ENCODE data around the gene ANO1. TPM values are rescaled to one million over a fixed set of nuclear protein-coding genes. Genes with fewer than 3 reads are reported as not detected.

ANO1 gene
- total and polyA plus RNA-seq, 2 donors (not counting 1 experiment from before 2014, with no cell fraction given) = not detected

DNA sequence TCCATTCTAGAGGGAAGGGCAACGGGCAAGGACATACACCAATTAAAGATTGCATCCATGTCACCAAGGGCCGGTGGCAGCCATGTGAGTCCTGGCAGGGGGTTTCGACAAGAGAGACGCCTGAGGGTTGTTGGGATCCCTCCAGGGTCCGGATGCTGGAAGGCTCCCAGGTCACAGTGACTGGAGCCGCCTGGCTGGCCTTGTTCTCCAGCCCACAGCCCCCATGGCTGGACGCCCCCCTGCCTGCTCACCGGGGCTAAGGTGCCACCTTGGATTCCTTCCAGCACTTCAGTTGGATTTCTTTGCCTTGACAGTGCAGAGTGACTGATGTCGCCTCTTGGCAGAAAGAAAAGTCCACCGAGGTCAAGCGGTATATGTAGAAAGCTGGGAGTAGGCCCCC, 42.6 kb downstream of the ANO1 start:
- no peaks in the 10 kb centered on the region for H3K9me3 ChIP-seq (ENCODE audit: control extremely low read depth in 1 of 3, control insufficient read depth in 2 of 3, insufficient read depth in 1 of 3, low read length in 2 of 3)
- WGBS (ENCODE audit: insufficient coverage) = 81% methylated on average over 11 of the region's 11 CpGs

DNA sequence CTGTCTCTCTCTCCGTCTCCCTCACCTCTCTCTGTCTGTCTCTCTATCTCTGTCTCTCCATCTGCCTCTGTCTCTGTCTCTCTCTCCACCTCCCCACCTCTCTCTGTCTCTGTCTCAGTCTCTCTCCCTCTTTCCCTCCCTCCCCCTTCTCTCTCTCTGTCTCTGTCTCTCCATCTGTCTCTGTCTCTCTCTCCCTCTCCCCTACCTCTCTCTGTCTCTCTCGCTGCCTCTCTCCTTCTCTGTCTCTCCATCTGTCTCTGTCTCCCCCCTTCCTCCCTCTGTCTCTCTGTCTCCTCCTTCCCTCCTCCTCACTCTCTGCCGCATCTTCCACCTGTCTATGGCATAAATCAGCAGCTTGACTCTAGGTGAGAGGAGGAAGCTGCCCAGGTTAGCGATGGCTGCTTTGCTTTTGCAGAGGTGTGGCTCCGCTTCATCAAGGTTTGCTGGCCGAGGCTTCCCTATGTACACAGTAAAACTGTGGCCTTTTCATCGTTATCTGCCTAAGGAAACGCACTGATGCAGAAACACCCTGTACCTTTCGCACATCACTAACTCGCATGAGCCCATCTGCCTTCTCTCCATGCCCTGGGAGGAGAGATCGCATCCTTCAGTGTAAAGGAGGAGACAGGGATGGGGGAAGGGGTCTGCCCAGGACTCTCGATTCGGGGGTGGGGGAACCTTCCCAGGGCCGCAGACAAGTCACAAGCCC, 44.5 kb downstream of the ANO1 start:
- DNase-seq (no peak), ATAC-seq (ENCODE audit: low read depth) (no peak)
- Histone ChIP-seq H3K27me3 (replicated peaks in 1 of 4; ENCODE audit: control extremely low read depth in 1 of 4, control insufficient read depth in 3 of 4, insufficient read depth in 4 of 4, low read length in 3 of 4) (no peaks in the 10 kb centered on the region), H3K36me3 (replicated peaks in 1 of 2; ENCODE audit: control extremely low read depth in 1 of 2, control insufficient read depth in 1 of 2, extremely low read depth in 1 of 2, insufficient read depth in 2 of 2, low read length in 1 of 2) (no peaks in the 10 kb centered on the region), H3K4me2 (replicated peaks; ENCODE audit: low read depth, low read length, poor library complexity, severe bottlenecking) (no peak overlapping the region), H3K9me3 (ENCODE audit: control extremely low read depth in 1 of 3, control insufficient read depth in 2 of 3, insufficient read depth in 1 of 3, low read length in 2 of 3) (no peaks in the 10 kb centered on the region), H3K9ac (ENCODE audit: low read length) (no peak overlapping the region), H4K20me1 (ENCODE audit: control insufficient read depth, insufficient read depth, low read length, poor library complexity, severe bottlenecking) (no peaks in the 10 kb centered on the region), H3K4me3 (ENCODE audit: control extremely low read depth in 1 of 5, extremely low read depth in 1 of 5, insufficient read depth in 1 of 5, low read depth in 2 of 5, low read length in 4 of 5) (no peak overlapping the region), H3K79me2 (ENCODE audit: control insufficient read depth, insufficient read depth, low read length) (no peaks in the 10 kb centered on the region), H2AFZ (ENCODE audit: insufficient read depth, low read depth, low read length, poor library complexity, severe bottlenecking) (no peak overlapping the region), H3K4me1 (ENCODE audit: control insufficient read depth in 2 of 2, insufficient read depth in 2 of 2, low read length in 2 of 2) (no peaks in the 10 kb centered on the region), H3K27ac (ENCODE audit: low read length in 2 of 2) (no peak overlapping the region)
- intact Hi-C loops (cut with micrococcal nuclease) = no loop called here
- H3K9me3 Mint-ChIP-seq (ENCODE audit: insufficient read depth) = peaks cover 4% of the 10 kb centered on the region
- H3K4me3 Mint-ChIP-seq = no peak overlapping the region
- H3K27ac Mint-ChIP-seq = no peak overlapping the region
- ChIA-PET CTCF (no interaction called here), POLR2A (no interaction called here)
- H3K4me1 Mint-ChIP-seq = no peaks in the 10 kb centered on the region
- 72% methylated on average over 9 of the region's 14 CpGs for WGBS (ENCODE audit: insufficient coverage)
- TF ChIP-seq EZH2 (IDR thresholded peaks at IDR 0.05; ENCODE audit: borderline replicate concordance, insufficient read depth, low read depth, low read length, poor library complexity, severe bottlenecking) = no peak
- TF ChIP-seq, protein P1, sequence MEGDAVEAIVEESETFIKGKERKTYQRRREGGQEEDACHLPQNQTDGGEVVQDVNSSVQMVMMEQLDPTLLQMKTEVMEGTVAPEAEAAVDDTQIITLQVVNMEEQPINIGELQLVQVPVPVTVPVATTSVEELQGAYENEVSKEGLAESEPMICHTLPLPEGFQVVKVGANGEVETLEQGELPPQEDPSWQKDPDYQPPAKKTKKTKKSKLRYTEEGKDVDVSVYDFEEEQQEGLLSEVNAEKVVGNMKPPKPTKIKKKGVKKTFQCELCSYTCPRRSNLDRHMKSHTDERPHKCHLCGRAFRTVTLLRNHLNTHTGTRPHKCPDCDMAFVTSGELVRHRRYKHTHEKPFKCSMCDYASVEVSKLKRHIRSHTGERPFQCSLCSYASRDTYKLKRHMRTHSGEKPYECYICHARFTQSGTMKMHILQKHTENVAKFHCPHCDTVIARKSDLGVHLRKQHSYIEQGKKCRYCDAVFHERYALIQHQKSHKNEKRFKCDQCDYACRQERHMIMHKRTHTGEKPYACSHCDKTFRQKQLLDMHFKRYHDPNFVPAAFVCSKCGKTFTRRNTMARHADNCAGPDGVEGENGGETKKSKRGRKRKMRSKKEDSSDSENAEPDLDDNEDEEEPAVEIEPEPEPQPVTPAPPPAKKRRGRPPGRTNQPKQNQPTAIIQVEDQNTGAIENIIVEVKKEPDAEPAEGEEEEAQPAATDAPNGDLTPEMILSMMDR (IDR thresholded peaks at IDR 0.05) = no peak
- H3K27me3 Mint-ChIP-seq = peaks cover 8% of the 10 kb centered on the region

More for the DNA sequence above, 42.6 kb downstream of the ANO1 start:
- H3K27ac Mint-ChIP-seq = no peak overlapping the region
- Histone ChIP-seq H3K4me2 (replicated peaks; ENCODE audit: low read depth, low read length, poor library complexity, severe bottlenecking) (no peak overlapping the region), H3K36me3 (replicated peaks in 1 of 2; ENCODE audit: control extremely low read depth in 1 of 2, control insufficient read depth in 1 of 2, extremely low read depth in 1 of 2, insufficient read depth in 2 of 2, low read length in 1 of 2) (no peaks in the 10 kb centered on the region), H3K4me3 (ENCODE audit: control extremely low read depth in 1 of 5, extremely low read depth in 1 of 5, insufficient read depth in 1 of 5, low read depth in 2 of 5, low read length in 4 of 5) (no peak overlapping the region), H4K20me1 (ENCODE audit: control insufficient read depth, insufficient read depth, low read length, poor library complexity, severe bottlenecking) (no peaks in the 10 kb centered on the region), H3K79me2 (ENCODE audit: control insufficient read depth, insufficient read depth, low read length) (no peaks in the 10 kb centered on the region), H3K4me1 (ENCODE audit: control insufficient read depth in 2 of 2, insufficient read depth in 2 of 2, low read length in 2 of 2) (no peaks in the 10 kb centered on the region), H3K27me3 (replicated peaks in 1 of 4; ENCODE audit: control extremely low read depth in 1 of 4, control insufficient read depth in 3 of 4, insufficient read depth in 4 of 4, low read length in 3 of 4) (no peaks in the 10 kb centered on the region), H3K27ac (ENCODE audit: low read length in 2 of 2) (no peak overlapping the region), H3K9ac (ENCODE audit: low read length) (no peak overlapping the region), H2AFZ (ENCODE audit: insufficient read depth, low read depth, low read length, poor library complexity, severe bottlenecking) (no peak overlapping the region)
- TF ChIP-seq, protein P1 (IDR thresholded peaks at IDR 0.05) = no peak
- TF ChIP-seq EZH2 (IDR thresholded peaks at IDR 0.05; ENCODE audit: borderline replicate concordance, insufficient read depth, low read depth, low read length, poor library complexity, severe bottlenecking) = no peak
- intact Hi-C loops (cut with micrococcal nuclease) = no loop called here
- DNase-seq = no peak
- CTCF ChIA-PET = no interaction called here
- no peak overlapping the region for H3K4me3 Mint-ChIP-seq
- no peaks in the 10 kb centered on the region for H3K4me1 Mint-ChIP-seq
- ATAC-seq (ENCODE audit: low read depth) = no peak
- H3K9me3 Mint-ChIP-seq (ENCODE audit: insufficient read depth) = peaks cover 4% of the 10 kb centered on the region
- peaks cover 8% of the 10 kb centered on the region for H3K27me3 Mint-ChIP-seq
- POLR2A ChIA-PET = no interaction called here

Data from B cell (primary cell).